GM18951 (cell line): ENCODE measurements around the gene PDHX.

Experiments used
- POLR2A ChIP-seq: IDR thresholded peaks from 4 replicates; pipeline ENCODE4 v1.6.1; 2011; ENCODE audit warnings: mild to moderate bottlenecking; ENCODE audit not compliant: insufficient read length, insufficient read depth; ENCODE audit errors: extremely low read depth
- in situ Hi-C: fragments of 300-500 bp; cut with MboI; formaldehyde crosslinking; loops from one replicate; pipeline ENCODE4 v1.12.0; 2022; ENCODE audit warnings: low sequenced_read_pairs, mixed read lengths, inconsistent platforms; ENCODE audit not compliant: unreplicated experiment

Gene PDHX

DNA sequence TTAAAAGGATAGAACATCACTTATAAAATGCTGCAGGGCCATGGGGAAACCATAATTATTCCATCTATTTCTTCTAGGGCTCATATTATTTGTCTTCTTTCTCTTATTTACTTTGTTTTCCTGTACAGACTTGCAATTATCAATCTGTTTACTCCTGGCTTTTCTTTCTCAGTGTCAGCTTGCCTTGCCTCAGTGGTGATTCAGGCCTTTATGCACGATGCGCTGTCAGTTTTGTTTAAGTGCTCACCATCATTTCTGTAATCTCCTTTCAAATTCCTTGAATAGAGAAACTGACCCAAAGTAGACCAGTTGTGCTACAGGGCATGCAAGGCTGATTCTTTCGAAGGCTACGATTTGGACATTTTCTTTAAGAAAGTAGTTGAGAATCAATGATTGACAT is 4.7 kb downstream of the PDHX start:
- TF ChIP-seq POLR2A, result no peak
- in situ Hi-C loops, result loop anchor here (10.0 kb wide), 3 partner anchors 244 to 484 kb away; no protein-coding TSS in a partner anchor

DNA sequence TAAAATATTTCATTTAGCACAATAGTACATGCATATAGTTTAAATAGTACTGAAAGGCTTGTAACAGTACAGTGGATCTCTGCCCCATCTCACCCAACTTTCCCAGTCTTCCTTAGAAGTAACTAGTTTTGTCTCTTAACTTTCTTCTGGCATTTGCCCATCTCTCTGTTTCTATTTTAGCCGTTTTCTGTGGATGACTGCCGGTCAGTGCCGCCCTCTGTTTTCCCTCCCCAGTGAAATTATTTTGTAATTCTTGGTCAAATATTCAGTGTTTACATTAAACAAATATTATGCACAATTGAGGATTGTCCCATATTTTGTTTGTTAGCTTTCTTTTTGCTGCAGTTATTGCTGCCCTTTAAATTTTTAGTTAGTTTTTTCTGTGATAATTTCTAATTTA is 8.3 kb downstream of the PDHX start:
- in situ Hi-C loops, result loop anchor here (10.0 kb wide), 3 partner anchors 240 to 480 kb away; no protein-coding TSS in a partner anchor
- TF ChIP-seq POLR2A, result no peak

DNA sequence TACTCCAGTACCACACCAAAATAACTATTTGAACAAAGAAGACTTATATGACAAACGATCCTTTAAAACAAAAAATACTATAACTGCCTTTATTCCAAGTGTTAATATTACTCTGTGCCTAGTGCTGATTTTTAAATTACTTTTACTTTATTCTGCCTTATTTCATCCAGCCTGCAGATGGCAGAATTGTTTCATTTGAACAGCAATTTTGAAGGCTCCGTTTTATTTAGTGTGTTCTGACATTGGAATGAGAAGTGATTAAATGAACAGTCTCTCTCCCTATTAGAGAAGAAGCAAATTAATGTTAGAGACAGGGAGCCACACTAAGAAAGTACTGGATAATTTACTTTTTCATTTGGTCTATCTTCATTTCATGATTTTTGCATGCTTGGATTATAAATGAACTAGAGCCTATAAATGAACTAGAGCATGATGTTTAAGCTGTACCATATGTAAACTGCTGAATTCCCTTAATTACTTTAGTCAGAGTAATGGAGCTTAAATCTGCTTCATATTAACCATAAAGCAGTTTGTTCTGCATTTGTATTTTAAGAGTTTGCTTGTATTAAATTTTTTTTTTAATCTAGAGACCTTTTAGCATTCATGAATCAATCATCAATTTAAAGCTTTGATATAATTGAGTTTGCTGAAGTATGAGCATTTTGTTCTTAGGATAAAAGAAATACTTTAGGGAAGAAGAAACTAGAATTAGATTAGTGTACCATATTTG is 9.8 kb downstream of the PDHX start:
- in situ Hi-C loops, result loop anchor here (10.0 kb wide), 3 partner anchors 239 to 479 kb away; no protein-coding TSS in a partner anchor
- no peak for TF ChIP-seq POLR2A

DNA sequence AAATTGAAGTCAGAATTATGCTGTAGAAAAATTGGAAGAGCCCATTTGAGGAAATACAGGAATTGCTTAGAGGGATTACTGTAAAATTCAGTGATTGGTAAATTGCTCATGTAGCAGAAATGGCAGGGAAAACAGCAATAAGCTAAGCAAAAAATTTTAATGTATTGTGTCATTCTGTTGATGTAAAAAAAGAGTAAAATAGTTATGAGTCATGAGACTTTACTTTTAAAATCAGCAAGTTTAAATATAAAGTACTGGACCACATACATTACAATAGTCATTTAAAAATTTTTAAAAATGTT is 10.4 kb downstream of the PDHX start:
- in situ Hi-C loops, result loop anchor here (10.0 kb wide), 3 partner anchors 238 to 478 kb away; no protein-coding TSS in a partner anchor
- no peak for TF ChIP-seq POLR2A

DNA sequence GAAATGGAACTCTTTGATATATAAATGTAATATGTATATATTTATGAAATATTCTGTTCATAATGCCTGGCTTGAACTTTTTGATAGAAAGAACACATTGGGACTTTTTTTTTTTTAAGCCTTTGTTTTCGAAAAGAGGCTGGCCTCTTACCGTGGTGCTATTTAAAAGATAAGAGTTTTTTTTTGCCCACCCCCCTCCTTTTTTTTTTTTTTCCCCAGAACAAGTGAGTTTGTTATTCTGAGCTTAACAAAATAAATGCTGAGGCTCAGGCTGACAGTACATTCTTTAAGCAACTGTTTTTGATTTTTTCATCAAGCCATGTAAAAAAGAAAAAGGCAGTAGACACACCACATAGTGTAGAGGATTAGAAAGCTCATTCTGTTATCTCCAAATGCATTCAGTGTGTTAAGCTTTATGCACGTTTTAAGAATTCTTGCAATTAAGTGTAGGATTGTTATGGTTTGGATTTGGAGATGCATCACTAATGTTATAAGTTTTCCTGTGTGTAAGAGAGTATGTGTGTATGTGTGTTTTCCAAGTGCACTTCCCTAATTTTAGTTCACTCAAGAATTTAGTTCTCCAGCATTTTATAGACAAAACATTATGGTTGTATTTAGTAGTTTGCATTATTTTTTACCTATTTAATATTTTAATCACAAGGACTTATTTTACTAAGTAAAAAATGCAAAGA is 12.0 kb downstream of the PDHX start:
- in situ Hi-C loops, result loop anchor here (10.0 kb wide), 3 partner anchors 236 to 476 kb away; no protein-coding TSS in a partner anchor
- TF ChIP-seq POLR2A, result no peak

DNA sequence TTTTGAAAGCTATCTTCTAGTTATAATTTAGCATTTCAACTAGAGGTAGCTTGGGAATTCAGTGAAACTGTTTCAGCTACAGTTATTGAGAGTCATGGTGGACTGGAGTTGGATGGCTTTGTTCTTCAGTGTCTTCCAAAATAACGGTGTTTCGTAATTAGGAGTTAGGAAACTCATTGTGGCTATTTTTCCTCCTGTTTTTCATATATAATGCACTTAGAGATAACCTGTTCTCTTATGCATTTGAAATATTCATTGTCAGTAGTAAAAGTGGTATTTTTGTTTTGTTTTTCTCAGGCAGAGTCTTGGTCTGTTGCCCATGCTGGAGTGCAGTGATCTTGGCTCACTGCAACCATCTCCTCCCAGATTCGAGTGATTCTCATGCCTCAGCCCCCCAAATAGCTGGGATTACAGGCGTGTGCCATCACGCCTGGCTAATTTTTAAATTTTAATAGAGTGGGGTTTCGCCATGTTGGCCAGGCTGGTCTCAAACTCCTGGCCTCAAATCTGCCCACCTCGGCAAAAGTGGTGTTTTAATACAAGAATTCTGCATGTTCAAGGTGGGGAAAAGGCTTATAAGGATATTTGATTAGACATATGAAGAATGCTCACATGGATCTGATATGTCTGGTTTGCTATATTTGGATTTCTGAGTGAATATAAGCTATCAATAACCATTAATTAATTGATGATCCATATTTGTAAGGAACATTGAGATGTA is 12.7 kb downstream of the PDHX start:
- in situ Hi-C loops, result loop anchor here (10.0 kb wide), 3 partner anchors 236 to 476 kb away; no protein-coding TSS in a partner anchor
- no peak for TF ChIP-seq POLR2A

DNA sequence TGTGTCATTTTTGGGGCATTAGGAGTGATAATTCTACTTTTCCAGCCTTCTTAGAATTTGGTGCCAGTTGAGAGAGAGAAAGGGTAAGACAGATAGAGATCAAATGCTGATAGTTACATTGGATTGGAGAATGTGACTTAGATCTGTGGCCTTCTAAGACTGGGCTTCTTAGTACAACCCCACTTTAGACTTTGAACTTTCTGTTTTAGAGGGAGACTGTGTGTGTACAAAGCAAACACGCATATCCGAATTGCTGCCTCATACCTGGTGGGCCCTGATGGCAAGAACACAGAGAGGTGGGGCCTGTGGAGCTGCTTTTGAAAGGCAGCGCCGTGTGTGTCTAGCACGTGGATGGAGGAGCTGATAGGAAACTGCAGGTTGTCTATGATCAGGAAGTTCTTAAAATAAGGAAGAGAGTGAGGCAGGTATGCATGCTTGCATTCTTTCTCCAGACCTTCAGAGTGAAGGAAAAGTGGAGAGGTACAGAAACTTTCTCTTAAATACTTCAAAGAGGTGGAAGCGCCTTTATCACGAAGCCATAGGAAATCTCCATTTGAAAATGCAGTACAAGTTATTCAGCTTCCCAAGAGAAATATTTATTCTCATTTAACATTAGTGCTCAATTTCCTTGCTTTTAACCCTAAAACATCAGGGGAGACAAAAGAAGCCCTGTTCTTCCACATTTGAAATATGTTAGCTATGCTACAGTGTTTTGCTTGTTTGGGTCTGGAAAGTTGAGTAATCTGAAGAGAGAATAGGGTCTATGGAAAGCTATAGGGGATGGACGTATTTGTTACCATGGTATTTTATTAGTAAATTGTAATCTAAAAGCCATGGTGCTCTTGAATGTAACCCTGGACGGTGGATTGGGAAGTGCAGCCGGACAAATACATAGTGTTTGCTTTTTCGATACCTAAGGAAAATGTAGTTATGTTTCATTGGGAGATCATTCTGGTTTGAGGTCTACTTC is 13.7 kb downstream of the PDHX start:
- no peak for TF ChIP-seq POLR2A
- in situ Hi-C loops, result loop anchor here (10.0 kb wide), 3 partner anchors 235 to 475 kb away; no protein-coding TSS in a partner anchor

DNA sequence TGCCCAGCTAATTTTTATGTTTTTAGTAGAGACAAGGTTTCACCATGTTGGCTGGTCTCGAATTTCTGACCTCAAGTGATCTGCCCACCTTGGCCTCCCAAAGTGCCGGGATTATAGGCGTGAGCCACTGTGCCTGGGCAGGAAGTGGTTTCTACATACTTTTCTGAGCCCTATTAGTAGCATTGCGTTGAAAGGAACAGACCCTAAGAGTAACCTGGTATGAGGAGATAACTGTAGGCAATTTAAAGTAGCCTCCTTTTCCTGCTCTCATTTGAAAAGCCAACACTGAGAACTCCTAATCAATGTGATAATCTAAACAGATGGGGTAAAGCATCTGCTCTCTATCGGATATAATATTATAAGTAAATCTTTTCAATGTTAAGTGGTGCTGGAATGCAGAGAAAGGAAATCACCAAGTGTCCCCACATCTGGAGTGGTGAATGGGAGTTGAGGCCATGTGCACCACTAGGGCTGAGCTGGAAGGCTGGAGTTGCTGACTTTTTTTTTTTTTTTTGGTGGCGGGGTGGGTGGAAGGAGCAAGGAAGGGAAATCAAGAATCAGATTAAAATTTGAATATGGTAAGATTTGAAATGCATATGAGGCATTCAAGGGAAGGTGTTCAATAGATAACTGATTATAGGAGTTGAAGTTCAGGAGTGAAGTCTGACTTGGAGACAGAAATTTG is 20.7 kb downstream of the PDHX start:
- TF ChIP-seq POLR2A, result no peak
- in situ Hi-C loops, result no loop called here

DNA sequence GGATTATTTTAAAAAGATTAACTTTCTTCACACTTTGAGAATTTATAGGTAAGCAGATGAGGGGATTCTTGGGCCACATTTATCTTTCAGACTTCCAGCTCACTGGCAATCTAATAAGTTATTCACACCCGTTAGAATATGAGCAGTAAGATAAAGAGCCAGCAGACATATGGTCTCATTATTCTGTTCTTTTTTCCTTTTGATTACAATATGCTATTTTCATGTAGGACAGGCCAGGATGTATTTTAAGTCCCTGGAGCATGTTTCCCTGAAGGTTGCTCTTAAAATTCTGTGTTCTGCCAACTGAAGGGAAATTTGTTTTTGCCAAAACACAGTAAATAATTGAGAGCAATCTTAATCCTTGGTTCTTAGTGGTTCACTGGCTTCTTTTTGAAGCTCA is 22.2 kb downstream of the PDHX start:
- TF ChIP-seq POLR2A, result no peak
- in situ Hi-C loops, result no loop called here

DNA sequence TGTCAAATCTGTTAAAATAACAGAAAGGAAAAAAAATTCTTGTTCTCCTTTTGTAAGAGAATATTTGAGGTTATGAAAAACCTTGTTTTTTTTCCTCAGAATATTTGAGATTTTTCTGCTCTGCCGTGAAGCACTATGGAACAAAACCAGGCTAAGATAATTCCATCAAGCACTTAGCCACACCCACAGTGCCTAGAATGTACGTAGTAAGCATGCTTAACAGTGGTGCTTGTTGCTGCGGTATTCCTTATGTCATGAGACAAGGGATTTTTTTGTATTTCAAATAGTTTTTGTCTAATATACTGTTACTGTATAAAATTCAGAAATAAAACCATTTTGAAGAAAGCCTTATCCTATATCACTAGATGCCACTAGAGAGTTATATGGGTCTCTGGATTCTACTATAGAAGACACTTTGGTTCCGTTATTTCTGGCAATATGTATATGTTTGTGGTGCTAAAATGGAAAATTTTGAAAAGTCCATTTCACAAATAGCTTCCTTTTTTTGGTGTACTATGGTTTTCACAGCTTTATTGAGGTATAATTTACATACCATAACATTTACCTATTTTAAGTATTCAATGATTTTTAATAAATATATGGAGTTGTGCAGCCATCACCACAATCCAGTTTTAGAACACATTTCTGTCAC is 23.7 kb downstream of the PDHX start:
- in situ Hi-C loops, result no loop called here
- no peak for TF ChIP-seq POLR2A

DNA sequence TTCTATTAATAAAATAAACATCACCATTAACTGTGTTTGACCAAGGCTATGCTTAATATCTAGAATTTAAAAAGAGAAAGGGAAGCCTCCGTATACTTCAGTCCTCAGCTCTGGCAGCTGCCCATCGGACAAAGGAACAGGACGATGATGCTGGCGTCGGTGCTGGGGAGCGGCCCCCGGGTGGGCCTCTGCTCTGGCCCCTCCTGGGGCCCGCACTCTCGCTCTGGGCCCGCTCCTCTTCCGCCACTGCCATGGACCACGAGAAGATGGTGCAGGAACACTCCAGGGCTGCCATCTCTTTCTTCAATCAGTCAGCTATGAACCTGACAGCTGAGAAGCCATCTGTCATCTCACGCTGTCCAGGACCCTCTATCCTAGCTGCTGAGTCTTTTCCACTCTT is 25.3 kb downstream of the PDHX start:
- TF ChIP-seq POLR2A, result no peak
- in situ Hi-C loops, result no loop called here

DNA sequence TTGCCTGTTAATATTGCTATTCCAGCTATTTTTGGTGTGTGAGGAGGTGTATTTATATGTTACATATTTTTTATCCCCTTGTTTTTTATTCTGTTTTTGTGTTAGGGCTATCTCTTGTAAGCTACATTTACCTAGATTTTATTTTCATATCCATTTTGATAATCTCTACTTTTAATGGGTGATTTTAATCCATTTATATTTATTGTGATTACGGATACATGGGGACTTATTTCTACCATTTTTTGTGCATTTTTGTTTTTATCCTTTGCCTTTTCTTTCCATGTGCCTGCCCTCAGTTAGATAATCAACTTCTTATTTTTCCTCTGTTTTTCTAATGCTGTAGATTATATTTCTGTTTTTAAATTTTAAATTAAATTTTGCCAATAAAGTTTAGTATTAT is 28.3 kb downstream of the PDHX start:
- in situ Hi-C loops, result no loop called here
- no peak for TF ChIP-seq POLR2A

DNA sequence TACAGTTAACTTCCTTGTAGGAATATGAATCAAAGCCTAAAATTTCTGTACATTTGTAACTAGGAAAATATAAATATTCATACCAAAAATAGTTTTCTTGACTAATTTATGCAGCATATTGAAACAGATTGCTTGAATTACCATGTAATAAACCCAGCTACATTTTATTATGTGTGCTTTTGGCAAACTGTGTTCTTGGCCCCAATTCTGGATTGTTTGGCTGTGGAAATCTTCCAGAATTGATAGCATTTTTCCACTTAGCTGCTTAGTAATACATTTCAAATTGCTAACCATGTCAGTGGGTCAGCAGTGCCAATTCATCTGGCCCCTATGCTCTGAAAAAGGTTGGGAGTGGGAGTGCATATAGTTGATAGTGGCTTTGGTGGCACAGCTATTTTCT is 32.3 kb downstream of the PDHX start:
- in situ Hi-C loops, result no loop called here

More for the DNA sequence above, 32.3 kb downstream of the PDHX start:
- TF ChIP-seq POLR2A, result no peak
